PC-3 (cell line): Measurements from ENCODE around the gene GSDMA.

Experiments used
- EZH2 ChIP-seq: fragments of 300-600 bp; sonication (generic); IDR thresholded peaks from one replicate; pipeline ENCODE4 v1.6.1; 2017; ENCODE audit warnings: antibody characterized with exemption, mild to moderate bottlenecking, low read length; ENCODE audit not compliant: unreplicated experiment
- TF ChIP-seq, protein P1 (sequence below): fragments of 300-600 bp; sonication (generic); conservative IDR thresholded peaks from 2 replicates; pipeline ENCODE4 v1.5.1; 2017; ENCODE audit warnings: antibody characterized with exemption, low read depth, mild to moderate bottlenecking, low read length

- TF ChIP-seq, protein P1, sequence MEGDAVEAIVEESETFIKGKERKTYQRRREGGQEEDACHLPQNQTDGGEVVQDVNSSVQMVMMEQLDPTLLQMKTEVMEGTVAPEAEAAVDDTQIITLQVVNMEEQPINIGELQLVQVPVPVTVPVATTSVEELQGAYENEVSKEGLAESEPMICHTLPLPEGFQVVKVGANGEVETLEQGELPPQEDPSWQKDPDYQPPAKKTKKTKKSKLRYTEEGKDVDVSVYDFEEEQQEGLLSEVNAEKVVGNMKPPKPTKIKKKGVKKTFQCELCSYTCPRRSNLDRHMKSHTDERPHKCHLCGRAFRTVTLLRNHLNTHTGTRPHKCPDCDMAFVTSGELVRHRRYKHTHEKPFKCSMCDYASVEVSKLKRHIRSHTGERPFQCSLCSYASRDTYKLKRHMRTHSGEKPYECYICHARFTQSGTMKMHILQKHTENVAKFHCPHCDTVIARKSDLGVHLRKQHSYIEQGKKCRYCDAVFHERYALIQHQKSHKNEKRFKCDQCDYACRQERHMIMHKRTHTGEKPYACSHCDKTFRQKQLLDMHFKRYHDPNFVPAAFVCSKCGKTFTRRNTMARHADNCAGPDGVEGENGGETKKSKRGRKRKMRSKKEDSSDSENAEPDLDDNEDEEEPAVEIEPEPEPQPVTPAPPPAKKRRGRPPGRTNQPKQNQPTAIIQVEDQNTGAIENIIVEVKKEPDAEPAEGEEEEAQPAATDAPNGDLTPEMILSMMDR = no peak
- TF ChIP-seq EZH2 = no peak
These were observed 32.6 kb downstream of the GSDMA start for GRCh38 chr17:39995438-39995837.
